Small intestine (tissue), 7 donors: ENCODE results near the gene GAK. TPM values are rescaled to one million over a fixed set of nuclear protein-coding genes. Genes with fewer than 3 reads are reported as not detected.

Experiments
- DNase-seq, 2 donors: peaks; one replicate each; pipeline versions ENCODE4 v3.0.0 to v3.0.0-alpha.2; 2013
- FAIRE-seq: peaks from 2 replicates; lab custom pipeline; 2012; peaks lifted over from hg19 to GRCh38; lab: Jason Lieb, UNC
- H3K27ac ChIP-seq, 3 donors: one replicate each; pipeline ENCODE4 v1.5.1; 2013; ENCODE audit warnings: low read length in 2 of 3, mild to moderate bottlenecking in 2 of 3, control low read depth in 1 of 3, inconsistent platforms in 1 of 3, low read depth in 1 of 3, moderate library complexity in 1 of 3
- H3K27me3 ChIP-seq, 3 donors: one replicate each; pipeline ENCODE4 v1.6.1; 2013; ENCODE audit warnings: low read length in 3 of 3, inconsistent platforms in 1 of 3; ENCODE audit not compliant: control insufficient read depth in 3 of 3, insufficient read depth in 3 of 3
- H3K36me3 ChIP-seq, 3 donors: one replicate each; pipeline ENCODE4 v1.6.1; 2013; ENCODE audit warnings: low read length in 3 of 3, inconsistent platforms in 1 of 3, low read depth in 1 of 3, mild to moderate bottlenecking in 1 of 3, moderate library complexity in 1 of 3; ENCODE audit not compliant: control insufficient read depth in 3 of 3, insufficient read depth in 2 of 3
- H3K4me1 ChIP-seq, 3 donors: one replicate each; pipeline ENCODE4 v1.6.1; 2013; ENCODE audit warnings: low read length in 2 of 3, inconsistent platforms in 1 of 3, low read depth in 1 of 3, mild to moderate bottlenecking in 1 of 3, moderate library complexity in 1 of 3; ENCODE audit not compliant: control insufficient read depth in 3 of 3, insufficient read depth in 2 of 3
- H3K4me3 ChIP-seq, 3 donors: one replicate each; pipeline ENCODE4 v1.5.1; 2013; ENCODE audit warnings: low read length in 3 of 3, control low read depth in 1 of 3, inconsistent platforms in 1 of 3, low read depth in 1 of 3, mild to moderate bottlenecking in 1 of 3, moderate library complexity in 1 of 3
- H3K9me3 ChIP-seq, 2 donors: one replicate each; pipeline ENCODE4 v1.6.1; 2013; ENCODE audit warnings: low read depth in 1 of 2, low read length in 1 of 2; ENCODE audit not compliant: control insufficient read depth in 2 of 2, insufficient read depth in 1 of 2
- WGBS, 3 donors: extraction: QIAGEN DNeasy Blood & Tissue Kit; methylation state at CpG; one replicate each; pipeline ENCODE4 v1.1.7; 2013; 5-methylcytosine and 5-hydroxymethylcytosine counted together
- polyA plus RNA-seq, 4 donors: library from polyadenylated mRNA; stranded (reverse) in 3 of 4; unstranded in 1 of 4; fragments of 200-250 nt in 3 of 4; fragments of 120-200 nt in 1 of 4; gene quantifications; one replicate each; pipeline versions ENCODE4 v1.2.1 to v1.2.3, GENCODE V29; 2013
- donor health status: healthy with polysubstance abuse.
- donor health status: control.
- donor health status: control.
- donor health status: Bipolar disorder and iron deficiency.
- donor health status: healthy.

Gene GAK
- polyA plus RNA-seq, 4 donors, result 98.4 to 463 (median 230) TPM

GRCh38 chr4:865121-865465 is 67.0 kb downstream of the GAK start:
- Histone ChIP-seq H3K4me3 (no peak overlapping the region), H3K4me1 (no peaks in the 10 kb centered on the region), H3K27me3 (no peaks in the 10 kb centered on the region), H3K9me3 (peaks cover 0 to 7% of the 10 kb centered on the region in 2 donors), H3K27ac (no peak overlapping the region), H3K36me3 (peaks cover 19 to 88% (median 45%) of the 10 kb centered on the region in 3 donors)
- DNase-seq (no peak), FAIRE-seq (no peak)
- WGBS, 3 donors, result 93 to 99% (median 97%) methylated on average over 11 of the region's 11 CpGs

- Histone ChIP-seq H3K36me3 (peaks cover 19 to 87% (median 41%) of the 10 kb centered on the region in 3 donors), H3K27ac (no peak overlapping the region), H3K4me1 (no peaks in the 10 kb centered on the region), H3K9me3 (peaks cover 0 to 7% of the 10 kb centered on the region in 2 donors), H3K4me3 (no peak overlapping the region), H3K27me3 (no peaks in the 10 kb centered on the region)
- FAIRE-seq, result no peak
- DNase-seq, result no peak
- 96 to 98% (median 97%) methylated on average over 38 to 42 of the region's 42 CpGs for WGBS, 3 donors
Measured at GRCh38 chr4:864456-865120, 67.5 kb downstream of the GAK start.

- peaks cover 0 to 7% of the 10 kb centered on the region in 2 donors for H3K9me3 ChIP-seq
- H3K36me3 ChIP-seq, result peaks cover 27 to 88% (median 45%) of the 10 kb centered on the region in 3 donors
- H3K27me3 ChIP-seq, result no peaks in the 10 kb centered on the region
- H3K27ac ChIP-seq, result no peak overlapping the region
- 96 to 98% (median 96%) methylated on average over 21 of the region's 21 CpGs for WGBS, 3 donors
- no peak overlapping the region for H3K4me3 ChIP-seq
- FAIRE-seq, result no peak
- DNase-seq, result no peak
- H3K4me1 ChIP-seq, result no peaks in the 10 kb centered on the region
Measured at GRCh38 chr4:860561-860960, 71.6 kb downstream of the GAK start.

GRCh38 chr4:859496-859895 is 72.6 kb downstream of the GAK start:
- Histone ChIP-seq H3K9me3 (peaks cover 0 to 7% of the 10 kb centered on the region in 2 donors), H3K4me3 (no peak overlapping the region), H3K4me1 (no peaks in the 10 kb centered on the region), H3K27me3 (no peaks in the 10 kb centered on the region), H3K36me3 (peaks cover 19 to 82% (median 37%) of the 10 kb centered on the region in 3 donors), H3K27ac (no peak overlapping the region)
- DNase-seq (no peak), FAIRE-seq (no peak)
- WGBS, 3 donors, result 95 to 97% (median 95%) methylated on average over 12 to 13 of the region's 13 CpGs

- Histone ChIP-seq H3K4me1 (no peaks in the 10 kb centered on the region), H3K4me3 (no peak overlapping the region), H3K27me3 (no peaks in the 10 kb centered on the region), H3K27ac (no peak overlapping the region), H3K36me3 (peaks cover 15 to 82% (median 37%) of the 10 kb centered on the region in 3 donors), H3K9me3 (peaks cover 0 to 7% of the 10 kb centered on the region in 2 donors)
- WGBS, 3 donors, result 96 to 97% (median 96%) methylated on average over 26 to 31 of the region's 31 CpGs
- FAIRE-seq (no peak), DNase-seq (no peak)
Measured at GRCh38 chr4:858831-859451, 73.2 kb downstream of the GAK start.

GRCh38 chr4:858041-858481 is 74.1 kb downstream of the GAK start:
- peaks cover 0 to 3% of the 10 kb centered on the region in 2 donors for H3K9me3 ChIP-seq
- 96 to 98% (median 96%) methylated on average over 17 of the region's 17 CpGs for WGBS, 3 donors
- FAIRE-seq (no peak), DNase-seq (no peak)
- H3K4me1 ChIP-seq, result no peaks in the 10 kb centered on the region
- no peak overlapping the region for H3K27ac ChIP-seq
- H3K4me3 ChIP-seq, result no peak overlapping the region
- no peaks in the 10 kb centered on the region for H3K27me3 ChIP-seq
- H3K36me3 ChIP-seq, result peaks cover 15 to 75% (median 35%) of the 10 kb centered on the region in 3 donors

GRCh38 chr4:857461-857860 is 74.7 kb downstream of the GAK start:
- Histone ChIP-seq H3K36me3 (peaks cover 18 to 78% (median 29%) of the 10 kb centered on the region in 3 donors), H3K9me3 (peaks cover 0 to under 1% of the 10 kb centered on the region in 2 donors), H3K27ac (no peak overlapping the region), H3K4me3 (no peak overlapping the region), H3K27me3 (no peaks in the 10 kb centered on the region), H3K4me1 (no peaks in the 10 kb centered on the region)
- WGBS, 3 donors, result 89 to 97% (median 97%) methylated on average over 11 of the region's 11 CpGs
- no peak for FAIRE-seq
- DNase-seq, result no peak

- WGBS, 3 donors, result 89 to 97% (median 91%) methylated on average over 3 of the region's 3 CpGs
- Histone ChIP-seq H3K4me1 (no peaks in the 10 kb centered on the region), H3K36me3 (peaks cover 18 to 79% (median 31%) of the 10 kb centered on the region in 3 donors), H3K4me3 (no peak overlapping the region), H3K27me3 (no peaks in the 10 kb centered on the region), H3K9me3 (no peaks in the 10 kb centered on the region), H3K27ac (no peak overlapping the region)
- DNase-seq (no peak), FAIRE-seq (no peak)
Measured at GRCh38 chr4:856225-856901, 75.8 kb downstream of the GAK start.
